DOHH2 (cell line): ENCODE results near the gene TNFAIP3.
A peak's percentile ranks its signal among the peaks of the same experiment; 100 is the strongest.

Source experiments
- H3F3A ChIP-seq: fragments of 200-600 bp; sonication (generic), shearing (Covaris generic); 2 replicates; pipeline ENCODE4 v1.6.0; 2016; ENCODE audit warnings: antibody characterized with exemption, mild to moderate bottlenecking; ENCODE audit not compliant: control insufficient read depth, insufficient read depth
- H3K27ac ChIP-seq: fragments of 200-600 bp; sonication (generic); 2 replicates; pipeline ENCODE4 v1.5.1; 2014; ENCODE audit warnings: low read depth, mild to moderate bottlenecking, low read length, moderate library complexity
- H3K27me3 ChIP-seq: fragments of 200-600 bp; sonication (generic); 2 replicates; pipeline ENCODE4 v1.6.1; 2014; ENCODE audit warnings: mild to moderate bottlenecking, low read length, mixed read lengths; ENCODE audit not compliant: control insufficient read depth
- H3K36me3 ChIP-seq: fragments of 200-600 bp; sonication (generic); 2 replicates; pipeline ENCODE4 v1.6.1; 2014; ENCODE audit warnings: mild to moderate bottlenecking, low read length, moderate library complexity, mixed read lengths; ENCODE audit not compliant: control insufficient read depth
- H3K4me1 ChIP-seq: fragments of 200-600 bp; sonication (generic); 2 replicates; pipeline ENCODE4 v1.6.1; 2014; ENCODE audit warnings: mild to moderate bottlenecking, low read length, mixed read lengths; ENCODE audit not compliant: control insufficient read depth
- H3K4me2 ChIP-seq: fragments of 200-600 bp; sonication (generic); 2 replicates; pipeline ENCODE4 v1.6.0; 2014; ENCODE audit warnings: mild to moderate bottlenecking, low read length, moderate library complexity
- H3K4me3 ChIP-seq: fragments of 200-600 bp; sonication (generic); 2 replicates; pipeline ENCODE4 v1.5.1; 2014; ENCODE audit warnings: mild to moderate bottlenecking, low read length, mixed read lengths
- H3K79me2 ChIP-seq: fragments of 200-600 bp; sonication (generic); 2 replicates; pipeline ENCODE4 v1.6.1; 2014; ENCODE audit warnings: mild to moderate bottlenecking, low read length, mixed read lengths; ENCODE audit not compliant: control insufficient read depth
- H3K9me2 ChIP-seq: fragments of 200-600 bp; sonication (generic); replicated peaks from 2 replicates; pipeline ENCODE4 v1.6.1; 2014; ENCODE audit warnings: mild to moderate bottlenecking, low read length, mixed read lengths; ENCODE audit not compliant: control insufficient read depth
- H3K9me3 ChIP-seq: fragments of 200-600 bp; sonication (generic); 2 replicates; pipeline ENCODE4 v1.6.1; 2014; ENCODE audit warnings: antibody characterized with exemption, low read length, mixed read lengths; ENCODE audit not compliant: control insufficient read depth, insufficient read depth
- H4K20me1 ChIP-seq: fragments of 200-600 bp; sonication (generic); 2 replicates; pipeline ENCODE4 v1.6.0; 2014; ENCODE audit warnings: low read depth, mild to moderate bottlenecking, antibody characterized with exemption, low read length, moderate library complexity; ENCODE audit not compliant: control insufficient read depth, insufficient read depth
- EZH2phosphoT487 ChIP-seq: fragments of 200-600 bp; sonication (generic); IDR thresholded peaks from 2 replicates; pipeline ENCODE4 v1.6.1; 2017; ENCODE audit warnings: borderline replicate concordance, mild to moderate bottlenecking, antibody characterized with exemption, low read length, moderate library complexity, mixed read lengths
- TF ChIP-seq, protein P1 (sequence below): fragments of 200-600 bp; sonication (generic); IDR thresholded peaks from one replicate; pipeline ENCODE4 v1.5.1; 2014; ENCODE audit warnings: antibody characterized with exemption, mild to moderate bottlenecking, low read depth, low read length; ENCODE audit not compliant: poor library complexity, severe bottlenecking

TNFAIP3 gene

GRCh38 chr6:137823826-137824555 lies 43.1 kb upstream of the TNFAIP3 start:
- H3K79me2 ChIP-seq, result no peaks in the 10 kb centered on the region
- H3K4me3 ChIP-seq, result no peak overlapping the region
- H3F3A ChIP-seq, result no peaks in the 10 kb centered on the region
- no peaks in the 10 kb centered on the region for H4K20me1 ChIP-seq
- H3K9me3 ChIP-seq, result no peaks in the 10 kb centered on the region
- H3K4me2 ChIP-seq, result peak overlapping the region; percentile 32
- H3K9me2 ChIP-seq, result no peaks in the 10 kb centered on the region
- peaks cover 26% of the 10 kb centered on the region for H3K4me1 ChIP-seq
- H3K27ac ChIP-seq, result no peak overlapping the region
- H3K36me3 ChIP-seq, result no peaks in the 10 kb centered on the region
- no peak for TF ChIP-seq EZH2phosphoT487
- TF ChIP-seq, protein P1, sequence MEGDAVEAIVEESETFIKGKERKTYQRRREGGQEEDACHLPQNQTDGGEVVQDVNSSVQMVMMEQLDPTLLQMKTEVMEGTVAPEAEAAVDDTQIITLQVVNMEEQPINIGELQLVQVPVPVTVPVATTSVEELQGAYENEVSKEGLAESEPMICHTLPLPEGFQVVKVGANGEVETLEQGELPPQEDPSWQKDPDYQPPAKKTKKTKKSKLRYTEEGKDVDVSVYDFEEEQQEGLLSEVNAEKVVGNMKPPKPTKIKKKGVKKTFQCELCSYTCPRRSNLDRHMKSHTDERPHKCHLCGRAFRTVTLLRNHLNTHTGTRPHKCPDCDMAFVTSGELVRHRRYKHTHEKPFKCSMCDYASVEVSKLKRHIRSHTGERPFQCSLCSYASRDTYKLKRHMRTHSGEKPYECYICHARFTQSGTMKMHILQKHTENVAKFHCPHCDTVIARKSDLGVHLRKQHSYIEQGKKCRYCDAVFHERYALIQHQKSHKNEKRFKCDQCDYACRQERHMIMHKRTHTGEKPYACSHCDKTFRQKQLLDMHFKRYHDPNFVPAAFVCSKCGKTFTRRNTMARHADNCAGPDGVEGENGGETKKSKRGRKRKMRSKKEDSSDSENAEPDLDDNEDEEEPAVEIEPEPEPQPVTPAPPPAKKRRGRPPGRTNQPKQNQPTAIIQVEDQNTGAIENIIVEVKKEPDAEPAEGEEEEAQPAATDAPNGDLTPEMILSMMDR, result no peak
- no peaks in the 10 kb centered on the region for H3K27me3 ChIP-seq

DNA sequence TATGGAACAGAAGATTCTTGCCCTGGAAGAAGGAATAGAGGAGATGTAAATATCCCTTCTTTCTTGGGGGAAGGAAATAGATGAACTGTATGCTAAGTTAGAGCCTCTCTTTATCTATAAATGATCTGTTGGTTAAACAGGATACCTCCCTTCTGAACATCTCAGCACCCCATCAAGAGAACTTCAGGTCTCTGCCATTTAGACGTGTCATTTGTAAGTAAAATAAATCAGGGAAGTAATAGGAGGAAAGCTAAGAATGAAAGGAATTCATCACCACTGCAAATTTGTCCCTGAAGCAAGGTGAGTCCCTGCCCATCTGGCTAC lies 42.5 kb upstream of the TNFAIP3 start:
- H3K4me3 ChIP-seq, result no peak overlapping the region
- peaks cover 24% of the 10 kb centered on the region for H3K4me1 ChIP-seq
- H3K4me2 ChIP-seq, result no peak overlapping the region
- no peaks in the 10 kb centered on the region for H3F3A ChIP-seq
- H3K9me3 ChIP-seq, result no peaks in the 10 kb centered on the region
- H4K20me1 ChIP-seq, result no peaks in the 10 kb centered on the region
- H3K9me2 ChIP-seq, result no peaks in the 10 kb centered on the region
- TF ChIP-seq EZH2phosphoT487, result no peak
- TF ChIP-seq, protein P1, result no peak
- no peak overlapping the region for H3K27ac ChIP-seq
- H3K79me2 ChIP-seq, result no peaks in the 10 kb centered on the region
- no peaks in the 10 kb centered on the region for H3K36me3 ChIP-seq
- H3K27me3 ChIP-seq, result no peaks in the 10 kb centered on the region

DNA sequence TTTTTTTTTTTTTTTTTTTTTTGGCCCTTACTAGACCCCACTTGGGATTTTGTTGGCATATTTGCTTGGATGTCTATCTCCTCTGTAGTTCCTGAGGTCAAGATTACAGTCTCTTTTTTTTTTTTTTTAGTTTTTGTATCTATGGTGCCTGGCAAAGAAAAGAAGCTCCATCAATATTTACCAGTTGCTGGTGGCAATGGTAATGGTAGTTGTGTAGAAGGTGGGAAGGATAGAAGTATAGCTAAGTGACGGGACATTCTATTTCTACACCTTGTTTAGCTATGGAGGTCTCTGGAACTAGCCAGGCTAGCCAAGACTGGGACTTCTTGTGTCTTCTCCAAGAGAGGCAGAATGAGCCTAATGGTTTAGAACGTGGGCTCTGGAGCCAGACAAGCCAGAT lies 42.2 kb upstream of the TNFAIP3 start:
- Histone ChIP-seq H3K4me2 (no peak overlapping the region), H3K4me1 (peaks cover 21% of the 10 kb centered on the region)
- TF ChIP-seq, protein P1, result no peak
- TF ChIP-seq EZH2phosphoT487, result no peak

More for the DNA sequence above, 42.2 kb upstream of the TNFAIP3 start:
- no peaks in the 10 kb centered on the region for H4K20me1 ChIP-seq
- no peaks in the 10 kb centered on the region for H3K27me3 ChIP-seq
- no peaks in the 10 kb centered on the region for H3K36me3 ChIP-seq
- no peaks in the 10 kb centered on the region for H3F3A ChIP-seq
- no peaks in the 10 kb centered on the region for H3K9me3 ChIP-seq
- H3K27ac ChIP-seq, result no peak overlapping the region
- no peaks in the 10 kb centered on the region for H3K79me2 ChIP-seq
- no peak overlapping the region for H3K4me3 ChIP-seq
- H3K9me2 ChIP-seq, result no peaks in the 10 kb centered on the region
